Fibroblast of mammary gland (primary cell): ENCODE data around the gene DDX10.
A peak's percentile ranks its signal among the peaks of the same experiment; 100 is the strongest.

Source experiments
- DNase-seq: peaks from one replicate; pipeline ENCODE4 v3.0.0-alpha.2; 2010; ENCODE audit warnings: low read depth
- H3K4me3 ChIP-seq: 2 replicates; pipeline ENCODE4 v1.5.1; 2011; ENCODE audit warnings: low read depth, mild to moderate bottlenecking, low read length, moderate library complexity; ENCODE audit not compliant: control insufficient read depth
- TF ChIP-seq, protein P1 (sequence below): conservative IDR thresholded peaks from 2 replicates; pipeline ENCODE4 v1.5.1; 2011; ENCODE audit warnings: low read depth, low read length, inconsistent platforms; ENCODE audit not compliant: control insufficient read depth, insufficient read depth

The DDX10 gene

GRCh38 chr11:108984523-108984922 lies 319.7 kb downstream of the DDX10 start:
- TF ChIP-seq, protein P1, sequence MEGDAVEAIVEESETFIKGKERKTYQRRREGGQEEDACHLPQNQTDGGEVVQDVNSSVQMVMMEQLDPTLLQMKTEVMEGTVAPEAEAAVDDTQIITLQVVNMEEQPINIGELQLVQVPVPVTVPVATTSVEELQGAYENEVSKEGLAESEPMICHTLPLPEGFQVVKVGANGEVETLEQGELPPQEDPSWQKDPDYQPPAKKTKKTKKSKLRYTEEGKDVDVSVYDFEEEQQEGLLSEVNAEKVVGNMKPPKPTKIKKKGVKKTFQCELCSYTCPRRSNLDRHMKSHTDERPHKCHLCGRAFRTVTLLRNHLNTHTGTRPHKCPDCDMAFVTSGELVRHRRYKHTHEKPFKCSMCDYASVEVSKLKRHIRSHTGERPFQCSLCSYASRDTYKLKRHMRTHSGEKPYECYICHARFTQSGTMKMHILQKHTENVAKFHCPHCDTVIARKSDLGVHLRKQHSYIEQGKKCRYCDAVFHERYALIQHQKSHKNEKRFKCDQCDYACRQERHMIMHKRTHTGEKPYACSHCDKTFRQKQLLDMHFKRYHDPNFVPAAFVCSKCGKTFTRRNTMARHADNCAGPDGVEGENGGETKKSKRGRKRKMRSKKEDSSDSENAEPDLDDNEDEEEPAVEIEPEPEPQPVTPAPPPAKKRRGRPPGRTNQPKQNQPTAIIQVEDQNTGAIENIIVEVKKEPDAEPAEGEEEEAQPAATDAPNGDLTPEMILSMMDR, result no peak
- H3K4me3 ChIP-seq, result no peak overlapping the region
- no peak for DNase-seq

DNA sequence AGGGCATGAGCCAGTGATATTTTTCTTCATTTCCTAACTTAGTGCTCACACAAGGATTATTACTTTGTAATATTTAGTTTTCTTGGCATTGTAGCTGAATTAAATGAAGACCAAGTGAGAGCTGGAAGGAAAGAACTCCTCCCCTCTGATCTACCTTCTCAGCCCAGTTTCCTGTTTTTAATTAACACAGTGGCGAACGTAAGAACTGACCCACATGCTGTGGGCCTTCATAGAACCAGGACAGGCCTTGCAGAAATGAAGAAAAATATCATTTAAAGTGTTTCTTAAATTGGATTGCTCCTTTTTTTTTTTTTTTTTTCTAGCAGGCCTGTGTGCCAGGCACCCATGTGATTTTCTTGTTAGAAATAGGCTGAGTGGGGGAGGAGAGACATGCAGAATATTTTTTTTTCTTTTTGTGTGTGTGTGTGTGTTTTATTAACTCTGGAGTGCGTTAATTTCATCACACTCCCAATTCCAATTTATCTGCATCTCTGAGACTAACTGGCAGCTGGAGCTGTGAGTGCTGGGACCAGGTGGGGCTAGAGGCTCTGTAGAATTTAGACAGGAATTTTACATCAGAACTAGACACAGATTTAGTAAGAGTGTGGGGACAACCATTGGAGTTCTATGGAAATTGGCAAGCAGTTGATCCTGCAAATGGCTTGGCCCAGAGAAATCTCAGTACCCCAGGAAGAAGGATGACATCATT lies 320.5 kb downstream of the DDX10 start:
- TF ChIP-seq, protein P1, result no peak
- peak; percentile 12 for DNase-seq
- no peak overlapping the region for H3K4me3 ChIP-seq

DNA sequence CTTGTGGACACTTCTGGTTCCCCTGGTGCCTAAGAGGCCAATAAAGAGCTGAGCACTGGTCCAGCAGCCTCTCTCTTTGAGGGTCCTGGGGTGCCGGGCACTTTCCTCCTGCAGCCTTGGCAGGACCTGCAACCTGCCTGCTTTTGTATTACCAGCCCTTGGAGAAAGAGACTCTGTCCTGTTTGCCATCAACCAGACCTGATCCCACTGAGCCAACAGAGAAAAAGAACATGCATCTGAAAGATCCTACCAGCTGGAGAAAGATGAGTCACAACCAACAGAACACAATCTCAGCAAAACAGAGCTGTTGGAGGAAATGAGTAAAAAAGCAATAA lies 321.0 kb downstream of the DDX10 start:
- TF ChIP-seq, protein P1, result no peak
- peak; percentile 84 for DNase-seq
- no peak overlapping the region for H3K4me3 ChIP-seq
